HepG2 (cell line): ENCODE measurements around the gene RNF11. TPM values are rescaled to one million over a fixed set of nuclear protein-coding genes. Genes with fewer than 3 reads are reported as not detected.

Source experiments
- FLYWCH1 ChIP-seq: sonication (generic); formaldehyde crosslinking; IDR thresholded peaks from 2 replicates; pipeline ENCODE4 v1.8.1; 2023; ENCODE audit warnings: mild to moderate bottlenecking, missing genetic modification reagents
- HIC2 ChIP-seq: sonication (generic); formaldehyde crosslinking; IDR thresholded peaks from 2 replicates; pipeline ENCODE4 v1.9.0; 2022; ENCODE audit warnings: low read depth, missing genetic modification reagents
- MYC ChIP-seq: sonication (generic); formaldehyde crosslinking; IDR thresholded peaks from 2 replicates; pipeline ENCODE4 v1.9.0; 2021; ENCODE audit warnings: missing genetic modification reagents, borderline replicate concordance
- POLR2G ChIP-seq: fragments of 200-400 bp; formaldehyde crosslinking; IDR thresholded peaks from 2 replicates; pipeline ENCODE4 v1.6.1; 2018; ENCODE audit warnings: mild to moderate bottlenecking, low read depth, low read length, moderate library complexity
- SMARCC2 ChIP-seq: fragments of 450-650 bp; IDR thresholded peaks from 2 replicates; pipeline ENCODE4 v1.6.1; 2017; ENCODE audit warnings: antibody characterized with exemption, mild to moderate bottlenecking
- UBTF ChIP-seq: sonication (generic); formaldehyde crosslinking; IDR thresholded peaks from 2 replicates; pipeline ENCODE4 v1.4.0; 2020; ENCODE audit warnings: mild to moderate bottlenecking, missing genetic modification reagents
- ZGPAT ChIP-seq: IDR thresholded peaks from 2 replicates; pipeline ENCODE4 v1.6.1; 2016; ENCODE audit warnings: mild to moderate bottlenecking
- ZMYM2 ChIP-seq: sonication (generic); formaldehyde crosslinking; IDR thresholded peaks from 2 replicates; pipeline ENCODE4 v1.8.0; 2022; ENCODE audit warnings: mild to moderate bottlenecking, missing genetic modification reagents
- ZNF292 ChIP-seq: sonication (generic); formaldehyde crosslinking; IDR thresholded peaks from 2 replicates; pipeline ENCODE4 v1.8.1; 2022; ENCODE audit warnings: mild to moderate bottlenecking, low read depth, missing genetic modification reagents, borderline replicate concordance
- ZNF580 ChIP-seq: IDR thresholded peaks from 2 replicates; pipeline ENCODE4 v1.6.1; 2016; ENCODE audit warnings: low read depth, borderline replicate concordance
- ZNF816 ChIP-seq: sonication (generic); formaldehyde crosslinking; IDR thresholded peaks from 2 replicates; pipeline ENCODE4 v1.8.0; 2022; ENCODE audit warnings: missing genetic modification reagents, mild to moderate bottlenecking, borderline replicate concordance
- ZUFSP ChIP-seq: sonication (generic); formaldehyde crosslinking; IDR thresholded peaks from 2 replicates; pipeline ENCODE4 v1.9.0; 2021; ENCODE audit warnings: missing genetic modification reagents, mild to moderate bottlenecking, borderline replicate concordance
- polyA plus RNA-seq, 8 experiments: library from polyadenylated mRNA; depleted of rRNA in 3 of 8; stranded (reverse) in 7 of 8; unstranded in 1 of 8; fragments of >200 nt; fragmentation: Illumina TruSeq in 4 of 8; extraction: Trizol in 4 of 8; gene quantifications; 2 replicates each; pipeline versions ENCODE4 v1.2.1 to v1.2.3, GENCODE V29; 2011 to 2016; ENCODE audit warnings: low read depth in 4 of 8, missing spikeins in 1 of 8, mixed read lengths in 1 of 8; ENCODE audit not compliant: insufficient read depth in 1 of 8
- total RNA-seq, 5 experiments: library from RNA; depleted of rRNA; stranded (reverse); fragments of >200 nt; fragmentation: Illumina TruSeq; extraction: Trizol; gene quantifications; 2 replicates each; pipeline ENCODE4 v1.2.3, GENCODE V29; 2016; ENCODE audit warnings: low read depth in 1 of 5

Gene RNF11
- total and polyA plus RNA-seq, 2 of the 13 experiments (the other 11 are each of a cell fraction or from before 2014, with no cell fraction given): 41.2 to 48.8 TPM

DNA sequence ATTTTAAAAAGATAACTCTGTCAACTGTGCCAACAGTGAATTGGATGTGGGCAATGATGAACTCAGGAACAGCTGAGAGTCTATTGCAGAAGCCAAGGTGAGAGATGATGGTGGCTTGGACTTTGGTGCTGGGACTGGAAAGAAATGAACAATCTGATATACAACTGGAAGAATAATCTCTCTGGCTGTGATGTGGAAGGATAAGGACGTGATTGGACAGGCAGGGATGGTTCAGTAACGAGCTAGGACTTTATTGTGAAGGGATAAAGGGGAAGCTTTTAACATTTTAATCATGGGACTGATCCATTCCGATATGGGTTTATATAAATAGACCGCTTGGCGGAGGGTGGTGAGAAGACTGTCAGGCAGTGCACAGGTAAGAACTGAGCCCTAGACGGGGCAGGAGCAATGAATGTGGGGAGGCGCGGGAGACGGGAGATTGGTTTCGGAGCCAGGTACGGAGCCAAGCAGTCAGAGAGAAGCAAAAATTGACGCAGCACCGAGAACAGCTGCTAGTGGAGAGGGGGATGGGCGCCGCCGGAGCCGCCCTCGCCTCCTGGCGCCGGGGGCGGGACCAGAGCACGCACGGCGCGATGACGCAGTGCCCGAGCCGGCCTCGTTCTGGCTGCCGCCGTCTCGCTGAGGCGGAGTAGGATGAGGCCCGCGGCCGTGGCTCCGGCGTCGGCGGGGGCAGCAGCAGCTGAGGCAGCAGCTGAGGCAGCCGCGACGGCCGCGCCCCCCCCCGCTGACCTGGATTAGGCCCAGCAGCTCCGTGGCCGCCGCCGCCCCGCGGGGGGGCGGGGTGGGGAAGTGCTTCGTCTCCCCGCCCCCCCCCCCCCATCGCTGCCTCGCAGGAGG lies at the start of gene RNF11 (continued):
- TF ChIP-seq ZNF580 (CRISPR knock-in tag) (no peak; the same call in 1 of the 2 replicates), POLR2G (peak; percentile 79), HIC2 (CRISPR knock-in tag) (no peak), SMARCC2 (no peak), ZNF816 (CRISPR knock-in tag) (no peak), MYC (CRISPR knock-in tag) (peak; percentile 61; the same call in 1 of the 2 replicates), UBTF (CRISPR knock-in tag) (peak; percentile 57; the same call in 1 of the 2 replicates), FLYWCH1 (CRISPR knock-in tag) (peak; percentile 38; the same call in 1 of the 2 replicates), ZMYM2 (no peak), ZUFSP (CRISPR knock-in tag) (no peak), ZNF292 (CRISPR knock-in tag) (peak; percentile 45; the same call in 1 of the 2 replicates), ZGPAT (CRISPR knock-in tag) (peak; percentile 49)
- TF ChIP-seq, all 625 proteins: peak for 147
